Measurements from ENCODE around the gene ST8SIA4.

DNA sequence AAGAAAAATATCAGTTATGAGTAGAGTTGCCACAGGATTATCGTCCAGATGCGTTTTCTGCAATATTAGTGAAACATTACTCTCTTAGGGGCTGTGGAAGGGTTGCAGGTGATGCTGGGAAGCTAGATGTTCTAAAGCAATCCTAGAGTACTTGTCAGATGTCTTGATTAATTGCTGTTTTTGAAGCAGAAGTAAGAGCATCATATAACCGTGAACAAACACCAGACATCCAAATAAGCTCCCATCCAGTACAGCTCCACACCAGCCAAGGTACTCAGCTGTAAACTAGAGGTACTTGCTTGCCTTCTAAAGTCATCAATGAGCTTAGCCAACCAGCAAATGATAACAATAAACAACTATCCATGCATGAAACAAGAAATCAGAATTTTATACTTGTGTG is 131.1 kb downstream of the ST8SIA4 start:
- TF ChIP-seq, protein P1, sequence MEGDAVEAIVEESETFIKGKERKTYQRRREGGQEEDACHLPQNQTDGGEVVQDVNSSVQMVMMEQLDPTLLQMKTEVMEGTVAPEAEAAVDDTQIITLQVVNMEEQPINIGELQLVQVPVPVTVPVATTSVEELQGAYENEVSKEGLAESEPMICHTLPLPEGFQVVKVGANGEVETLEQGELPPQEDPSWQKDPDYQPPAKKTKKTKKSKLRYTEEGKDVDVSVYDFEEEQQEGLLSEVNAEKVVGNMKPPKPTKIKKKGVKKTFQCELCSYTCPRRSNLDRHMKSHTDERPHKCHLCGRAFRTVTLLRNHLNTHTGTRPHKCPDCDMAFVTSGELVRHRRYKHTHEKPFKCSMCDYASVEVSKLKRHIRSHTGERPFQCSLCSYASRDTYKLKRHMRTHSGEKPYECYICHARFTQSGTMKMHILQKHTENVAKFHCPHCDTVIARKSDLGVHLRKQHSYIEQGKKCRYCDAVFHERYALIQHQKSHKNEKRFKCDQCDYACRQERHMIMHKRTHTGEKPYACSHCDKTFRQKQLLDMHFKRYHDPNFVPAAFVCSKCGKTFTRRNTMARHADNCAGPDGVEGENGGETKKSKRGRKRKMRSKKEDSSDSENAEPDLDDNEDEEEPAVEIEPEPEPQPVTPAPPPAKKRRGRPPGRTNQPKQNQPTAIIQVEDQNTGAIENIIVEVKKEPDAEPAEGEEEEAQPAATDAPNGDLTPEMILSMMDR (IDR thresholded peaks at IDR 0.05; ENCODE audit: low read depth, low read length, poor library complexity, severe bottlenecking) = no peak
- no peak for TF ChIP-seq EZH2phosphoT487 (IDR thresholded peaks at IDR 0.05; ENCODE audit: borderline replicate concordance, low read length)

All from DOHH2 (cell line).